A549 (cell line): ENCODE data around the gene DDX49. TPM values are rescaled to one million over a fixed set of nuclear protein-coding genes. Genes with fewer than 3 reads are reported as not detected.
A peak's percentile ranks its signal among the peaks of the same experiment; 100 is the strongest.

ENCODE experiments used
- ATAC-seq, 2 experiments: fragments of 200-7000 bp in 1 of 2; fragments of >200 bp in 1 of 2; cut with Nextera tagmentation in 1 of 2; cut with Tn5 transposase in 1 of 2; 3 replicates each; pipeline versions ENCODE4 v1.8.0 to v1.9.1; 2018 to 2020; ENCODE audit warnings: mild to moderate bottlenecking in 1 of 2, moderate library complexity in 1 of 2
- CTCF ChIA-PET: fragments of 300-600 bp; sonication (Branson Sonifier 250); formaldehyde crosslinking; extraction: SDS; loops from one replicate; lab custom pipeline; 2021; ENCODE audit warnings: antibody characterized with exemption, inconsistent platforms; lab: Yijun Ruan, JAX
- POLR2A ChIA-PET: fragments of 350-600 bp; formaldehyde crosslinking; extraction: SDS; loops from one replicate; lab custom pipeline; 2021; ENCODE audit warnings: antibody characterized with exemption, inconsistent platforms; lab: Yijun Ruan, JAX
- DNase-seq, 2 experiments: peaks; one replicate each; pipeline versions ENCODE4 v3.0.0 to v3.0.0-alpha.2; 2011 to 2016; ENCODE audit warnings: low read depth in 1 of 2, low spot score in 1 of 2
- FAIRE-seq: peaks from 2 replicates; lab custom pipeline; 2011; peaks lifted over from hg19 to GRCh38; lab: Jason Lieb, UNC
- H3K27ac ChIP-seq, 2 experiments: fragments of >200 bp; sonication (Bioruptor Twin); formaldehyde crosslinking; 3 replicates each; pipeline ENCODE4 v1.5.1; 2016 to 2017
- H3K4me1 ChIP-seq: fragments of >200 bp; sonication (Bioruptor Twin); formaldehyde crosslinking; 3 replicates; pipeline ENCODE4 v1.6.1; 2016
- H3K4me2 ChIP-seq: fragments of >200 bp; sonication (Bioruptor Twin); formaldehyde crosslinking; 3 replicates; pipeline ENCODE4 v1.6.1; 2016
- H3K4me3 ChIP-seq: fragments of >200 bp; sonication (Bioruptor Twin); formaldehyde crosslinking; 3 replicates; pipeline ENCODE4 v1.5.1; 2016
- H3K9me3 ChIP-seq: fragments of >200 bp; sonication (Bioruptor Twin); formaldehyde crosslinking; 3 replicates; pipeline ENCODE4 v1.6.1; 2016
- ATOH8 ChIP-seq: fragments of 250-450 bp; sonication (Bioruptor Pico); IDR thresholded peaks from 2 replicates; pipeline ENCODE4 v1.5.0; 2020; ENCODE audit warnings: low read depth, mild to moderate bottlenecking, moderate library complexity
- BCL3 ChIP-seq: fragments of >200 bp; sonication (Bioruptor Twin); formaldehyde crosslinking; IDR thresholded peaks from 3 replicates; pipeline ENCODE4 v1.6.1; 2016
- BHLHE40 ChIP-seq: IDR thresholded peaks from 2 replicates; pipeline ENCODE4 v1.6.1; 2012; ENCODE audit warnings: low read depth, low read length, inconsistent platforms
- CBX8 ChIP-seq: fragments of 200-600 bp; sonication (generic); IDR thresholded peaks from 2 replicates; pipeline ENCODE4 v1.6.1; 2016
- CTCF ChIP-seq: fragments of >200 bp; sonication (Bioruptor Twin); formaldehyde crosslinking; IDR thresholded peaks from 3 replicates; pipeline ENCODE4 v1.5.1; 2016
- E2F6 ChIP-seq: IDR thresholded peaks from 2 replicates; pipeline ENCODE4 v1.6.1; 2012; ENCODE audit warnings: low read depth, borderline replicate concordance
- EHF ChIP-seq: fragments of 250-450 bp; sonication (Bioruptor Pico); IDR thresholded peaks from 2 replicates; pipeline ENCODE4 v1.5.0; 2020; ENCODE audit warnings: mild to moderate bottlenecking
- FOXS1 ChIP-seq: fragments of 250-450 bp; sonication (Bioruptor Pico); IDR thresholded peaks from 2 replicates; pipeline ENCODE4 v1.5.0; 2020; ENCODE audit warnings: mild to moderate bottlenecking, moderate library complexity
- HES2 ChIP-seq: fragments of >200 bp; sonication (Bioruptor Twin); formaldehyde crosslinking; IDR thresholded peaks from 2 replicates; pipeline ENCODE4 v1.6.1; 2016
- KDM1A ChIP-seq: fragments of 200-600 bp; sonication (generic); IDR thresholded peaks from 2 replicates; pipeline ENCODE4 v1.6.1; 2016; ENCODE audit warnings: low read depth, mild to moderate bottlenecking
- KDM5A ChIP-seq: fragments of 200-600 bp; sonication (generic); IDR thresholded peaks from 2 replicates; pipeline ENCODE4 v1.6.1; 2016; ENCODE audit warnings: antibody characterized with exemption, mild to moderate bottlenecking
- MAFK ChIP-seq: fragments of 450-650 bp; IDR thresholded peaks from 2 replicates; pipeline ENCODE4 v1.6.1; 2014; ENCODE audit not compliant: partially characterized antibody
- MYC ChIP-seq: IDR thresholded peaks from 2 replicates; pipeline ENCODE4 v1.6.1; 2012; ENCODE audit warnings: mild to moderate bottlenecking, inconsistent platforms, low read length, improper control_type of control experiment, borderline replicate concordance
- NR3C1 ChIP-seq: fragments of >200 bp; sonication (Bioruptor Twin); formaldehyde crosslinking; IDR thresholded peaks from 3 replicates; pipeline ENCODE4 v1.6.1; 2017
- POLR2AphosphoS2 ChIP-seq: conservative IDR thresholded peaks from 2 replicates; pipeline ENCODE4 v1.6.1; 2012; ENCODE audit warnings: low read length, improper control_type of control experiment, inconsistent platforms
- RFX5 ChIP-seq: fragments of 450-650 bp; IDR thresholded peaks from 2 replicates; pipeline ENCODE4 v1.7.1; 2014; ENCODE audit warnings: antibody characterized with exemption, mild to moderate bottlenecking, moderate library complexity
- ZFP36 ChIP-seq: fragments of 450-650 bp; IDR thresholded peaks from 2 replicates; pipeline ENCODE4 v1.6.1; 2014; ENCODE audit warnings: borderline replicate concordance; ENCODE audit not compliant: partially characterized antibody
- ZNF302 ChIP-seq: fragments of 250-450 bp; sonication (Bioruptor Pico); IDR thresholded peaks from 2 replicates; pipeline ENCODE4 v1.9.0; 2021; ENCODE audit warnings: inconsistent platforms, mild to moderate bottlenecking, moderate library complexity
- ZSCAN20 ChIP-seq: fragments of 250-450 bp; sonication (Bioruptor Pico); IDR thresholded peaks from 2 replicates; pipeline ENCODE4 v1.8.0; 2022; ENCODE audit warnings: mild to moderate bottlenecking, moderate library complexity
- WGBS: methylation state at CpG from one replicate; pipeline ENCODE4 v1.1.6; 2017; ENCODE audit errors: missing lambda C conversion rate; 5-methylcytosine and 5-hydroxymethylcytosine counted together
- polyA plus RNA-seq, 4 experiments: library from polyadenylated mRNA; depleted of rRNA in 3 of 4; stranded (reverse); fragments of >200 nt; fragmentation: RNase III in 1 of 4; extraction: RNeasy Plus Mini Kit Qiagen cat#74134 plus additional on column Dnase treatment in 1 of 4; gene quantifications; 2 replicates in 3 of 4; 3 replicates in 1 of 4; pipeline ENCODE4 v1.2.3, GENCODE V29; 2011 to 2017

DDX49 gene
- polyA plus RNA-seq, 2 of the 4 experiments (the other 2 are of a cell fraction): 23.4 to 31.5 TPM

GRCh38 chr19:18893587-18894253 is 25.8 kb upstream of the DDX49 start (continued):
- no peak for TF ChIP-seq BCL3
- TF ChIP-seq ZNF302 (CRISPR knock-in tag): no peak
- TF ChIP-seq CBX8: no peak
- TF ChIP-seq ZSCAN20 (CRISPR knock-in tag): no peak
- no peak for TF ChIP-seq POLR2AphosphoS2

GRCh38 chr19:18894254-18895037 is 25.1 kb upstream of the DDX49 start:
- DNase-seq (peak in 1 of 2 experiments; percentile 18), ATAC-seq (peak in 1 of 2 experiments; percentile 13; a peak in 3 of 6 replicates), FAIRE-seq (no peak)
- Histone ChIP-seq H3K27ac (no peak overlapping the region; a peak in 1 of 6 replicates), H3K4me3 (peak overlapping the region; percentile 76), H3K9me3 (no peaks in the 10 kb centered on the region), H3K4me2 (peak overlapping the region; percentile 98), H3K4me1 (peaks cover 11% of the 10 kb centered on the region; the same call in 2 of the 3 replicates)
- ChIA-PET CTCF (interaction anchor here (0.9 to 4.1 kb wide), 23 partner anchors 8 to 253 kb away, joined by 3 to 46 read pairs (median 4); partner anchors contain the start of genes COPE and DDX49), POLR2A (interaction anchor here (1.8 kb wide), 1 partner anchor 25 kb away, joined by 4 read pairs; the partner anchor contains the start of genes COPE and DDX49)
- TF ChIP-seq CTCF (no peak), KDM1A (no peak), ZFP36 (no peak), RFX5 (no peak), HES2 (no peak), BCL3 (no peak), NR3C1 (no peak), MYC (no peak), E2F6 (no peak), ZSCAN20 (CRISPR knock-in tag) (no peak), FOXS1 (CRISPR knock-in tag) (no peak), MAFK (no peak), KDM5A (no peak), BHLHE40 (no peak), EHF (CRISPR knock-in tag) (no peak), ATOH8 (no peak)
- WGBS: 10% methylated on average over 2 of the region's 28 CpGs
